Neural cell (in vitro differentiated cells): ENCODE data around the gene PTPRG. TPM values are rescaled to one million over a fixed set of nuclear protein-coding genes. Genes with fewer than 3 reads are reported as not detected.

Source experiments
- H2AFZ ChIP-seq: fragments of 200-600, 300-800 bp; sonication (generic), shearing (Covaris generic); 2 replicates; pipeline ENCODE4 v1.6.0; 2014; ENCODE audit warnings: low read depth, mild to moderate bottlenecking, antibody characterized with exemption, low read length, moderate library complexity
- H3F3A ChIP-seq: fragments of 200-600 bp; shearing (Covaris generic); 2 replicates; pipeline ENCODE4 v1.6.1; 2016; ENCODE audit warnings: mild to moderate bottlenecking, moderate library complexity, mixed read lengths, antibody characterized with exemption, low read length; ENCODE audit not compliant: insufficient read depth, poor library complexity, severe bottlenecking
- H3K27ac ChIP-seq: fragments of 200-600, 300-800 bp; sonication (generic), shearing (Covaris generic); 2 replicates; pipeline ENCODE4 v1.5.1; 2014; ENCODE audit warnings: mild to moderate bottlenecking, low read length, moderate library complexity
- H3K27me3 ChIP-seq: fragments of 300-800, 200-600 bp; sonication (generic), shearing (Covaris generic); 2 replicates; pipeline ENCODE4 v1.6.0; 2014; ENCODE audit warnings: mild to moderate bottlenecking, low read depth, low read length, moderate library complexity; ENCODE audit not compliant: insufficient read depth
- H3K36me3 ChIP-seq: fragments of 300-800, 200-600 bp; sonication (generic), shearing (Covaris generic); 2 replicates; pipeline ENCODE4 v1.5.1; 2014; ENCODE audit warnings: mild to moderate bottlenecking, antibody characterized with exemption, low read length, moderate library complexity; ENCODE audit not compliant: insufficient read depth
- H3K4me2 ChIP-seq: fragments of 300-800, 200-600 bp; sonication (generic), shearing (Covaris generic); 2 replicates; pipeline ENCODE4 v1.6.0; 2014; ENCODE audit warnings: mild to moderate bottlenecking, low read length
- H3K4me3 ChIP-seq: fragments of 300-800, 200-600 bp; sonication (generic), shearing (Covaris generic); 2 replicates; pipeline ENCODE4 v1.5.1; 2014; ENCODE audit warnings: mild to moderate bottlenecking, low read length, moderate library complexity
- H3K79me2 ChIP-seq: fragments of 200-600 bp; shearing (Covaris generic); replicated peaks from 2 replicates; pipeline ENCODE4 v1.6.0; 2014; ENCODE audit warnings: mild to moderate bottlenecking, low read length, moderate library complexity; ENCODE audit not compliant: insufficient read depth
- H3K9ac ChIP-seq: fragments of 300-800, 200-600 bp; sonication (generic), shearing (Covaris generic); 2 replicates; pipeline ENCODE4 v1.6.1; 2016; ENCODE audit warnings: mild to moderate bottlenecking, low read length, mixed read lengths
- H3K9me2 ChIP-seq: fragments of 200-600 bp; shearing (Covaris generic); 2 replicates; pipeline ENCODE4 v1.6.1; 2016; ENCODE audit warnings: mild to moderate bottlenecking, low read length, mixed read lengths; ENCODE audit not compliant: insufficient read depth
- H3K9me3 ChIP-seq: fragments of 200-600, 300-800 bp; sonication (generic), shearing (Covaris generic); 2 replicates; pipeline ENCODE4 v1.6.1; 2016; ENCODE audit warnings: mild to moderate bottlenecking, mixed run types, low read length, moderate library complexity, mixed read lengths
- H4K20me1 ChIP-seq: fragments of 200-600 bp; shearing (Covaris generic); 2 replicates; pipeline ENCODE4 v1.6.1; 2016; ENCODE audit warnings: mild to moderate bottlenecking, mixed run types; ENCODE audit not compliant: insufficient read depth
- EP300 ChIP-seq: fragments of 450-650 bp; conservative IDR thresholded peaks from 2 replicates; pipeline ENCODE4 v1.6.1; 2014; ENCODE audit warnings: antibody characterized with exemption, mild to moderate bottlenecking, moderate library complexity; ENCODE audit not compliant: poor library complexity, severe bottlenecking
- EZH2 ChIP-seq: fragments of 200-600, 300-800 bp; shearing (Covaris generic), sonication (generic); IDR thresholded peaks from 2 replicates; pipeline ENCODE4 v1.6.1; 2014; ENCODE audit warnings: antibody characterized with exemption, low read length, borderline replicate concordance, mild to moderate bottlenecking; ENCODE audit not compliant: insufficient read depth, poor library complexity, severe bottlenecking
- MXI1 ChIP-seq: fragments of 450-650 bp; conservative IDR thresholded peaks from 2 replicates; pipeline ENCODE4 v1.6.1; 2014; ENCODE audit warnings: antibody characterized with exemption, mild to moderate bottlenecking; ENCODE audit not compliant: poor library complexity, severe bottlenecking
- POLR2AphosphoS5 ChIP-seq: IDR thresholded peaks from 2 replicates; pipeline ENCODE4 v1.6.1; 2012
- RAD21 ChIP-seq: fragments of 450-650 bp; conservative IDR thresholded peaks from 2 replicates; pipeline ENCODE4 v1.6.1; 2014; ENCODE audit warnings: antibody characterized with exemption, mild to moderate bottlenecking, moderate library complexity
- SMC3 ChIP-seq: fragments of 450-650 bp; conservative IDR thresholded peaks from 2 replicates; pipeline ENCODE4 v1.6.1; 2014; ENCODE audit warnings: antibody characterized with exemption, mild to moderate bottlenecking, moderate library complexity; ENCODE audit not compliant: poor library complexity
- TAF1 ChIP-seq: IDR thresholded peaks from 2 replicates; pipeline ENCODE4 v1.6.1; 2012; ENCODE audit warnings: low read depth
- polyA plus RNA-seq: library from polyadenylated mRNA; depleted of rRNA; stranded (reverse); fragments of >200 nt; gene quantifications from 2 replicates; pipeline ENCODE4 v1.2.3, GENCODE V29; 2014
- TF ChIP-seq, protein P1 (sequence below): IDR thresholded peaks from 2 replicates; pipeline ENCODE4 v1.6.1; 2012; ENCODE audit warnings: borderline replicate concordance
- TF ChIP-seq, protein P2 (sequence below): fragments of 450-650 bp; IDR thresholded peaks from 2 replicates; pipeline ENCODE4 v1.5.1; 2014; ENCODE audit warnings: antibody characterized with exemption, mild to moderate bottlenecking, moderate library complexity; ENCODE audit not compliant: poor library complexity, severe bottlenecking

The PTPRG gene
- polyA plus RNA-seq, 1 donor from 2014 or later: 33.1 TPM

- Histone ChIP-seq H2AFZ (no peak overlapping the region), H3K4me3 (no peak overlapping the region), H3K79me2 (no peaks in the 10 kb centered on the region), H3K9ac (no peak overlapping the region), H3F3A (no peaks in the 10 kb centered on the region), H3K9me3 (no peaks in the 10 kb centered on the region), H3K36me3 (no peaks in the 10 kb centered on the region), H3K9me2 (no peaks in the 10 kb centered on the region), H4K20me1 (no peaks in the 10 kb centered on the region), H3K27me3 (no peaks in the 10 kb centered on the region), H3K27ac (no peak overlapping the region), H3K4me2 (no peak overlapping the region)
- TF ChIP-seq, protein P1, sequence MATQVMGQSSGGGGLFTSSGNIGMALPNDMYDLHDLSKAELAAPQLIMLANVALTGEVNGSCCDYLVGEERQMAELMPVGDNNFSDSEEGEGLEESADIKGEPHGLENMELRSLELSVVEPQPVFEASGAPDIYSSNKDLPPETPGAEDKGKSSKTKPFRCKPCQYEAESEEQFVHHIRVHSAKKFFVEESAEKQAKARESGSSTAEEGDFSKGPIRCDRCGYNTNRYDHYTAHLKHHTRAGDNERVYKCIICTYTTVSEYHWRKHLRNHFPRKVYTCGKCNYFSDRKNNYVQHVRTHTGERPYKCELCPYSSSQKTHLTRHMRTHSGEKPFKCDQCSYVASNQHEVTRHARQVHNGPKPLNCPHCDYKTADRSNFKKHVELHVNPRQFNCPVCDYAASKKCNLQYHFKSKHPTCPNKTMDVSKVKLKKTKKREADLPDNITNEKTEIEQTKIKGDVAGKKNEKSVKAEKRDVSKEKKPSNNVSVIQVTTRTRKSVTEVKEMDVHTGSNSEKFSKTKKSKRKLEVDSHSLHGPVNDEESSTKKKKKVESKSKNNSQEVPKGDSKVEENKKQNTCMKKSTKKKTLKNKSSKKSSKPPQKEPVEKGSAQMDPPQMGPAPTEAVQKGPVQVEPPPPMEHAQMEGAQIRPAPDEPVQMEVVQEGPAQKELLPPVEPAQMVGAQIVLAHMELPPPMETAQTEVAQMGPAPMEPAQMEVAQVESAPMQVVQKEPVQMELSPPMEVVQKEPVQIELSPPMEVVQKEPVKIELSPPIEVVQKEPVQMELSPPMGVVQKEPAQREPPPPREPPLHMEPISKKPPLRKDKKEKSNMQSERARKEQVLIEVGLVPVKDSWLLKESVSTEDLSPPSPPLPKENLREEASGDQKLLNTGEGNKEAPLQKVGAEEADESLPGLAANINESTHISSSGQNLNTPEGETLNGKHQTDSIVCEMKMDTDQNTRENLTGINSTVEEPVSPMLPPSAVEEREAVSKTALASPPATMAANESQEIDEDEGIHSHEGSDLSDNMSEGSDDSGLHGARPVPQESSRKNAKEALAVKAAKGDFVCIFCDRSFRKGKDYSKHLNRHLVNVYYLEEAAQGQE: no peak
- TF ChIP-seq POLR2AphosphoS5 (no peak), RAD21 (no peak), TAF1 (no peak), SMC3 (no peak), MXI1 (no peak), EP300 (no peak), EZH2 (no peak)
- TF ChIP-seq, protein P2, sequence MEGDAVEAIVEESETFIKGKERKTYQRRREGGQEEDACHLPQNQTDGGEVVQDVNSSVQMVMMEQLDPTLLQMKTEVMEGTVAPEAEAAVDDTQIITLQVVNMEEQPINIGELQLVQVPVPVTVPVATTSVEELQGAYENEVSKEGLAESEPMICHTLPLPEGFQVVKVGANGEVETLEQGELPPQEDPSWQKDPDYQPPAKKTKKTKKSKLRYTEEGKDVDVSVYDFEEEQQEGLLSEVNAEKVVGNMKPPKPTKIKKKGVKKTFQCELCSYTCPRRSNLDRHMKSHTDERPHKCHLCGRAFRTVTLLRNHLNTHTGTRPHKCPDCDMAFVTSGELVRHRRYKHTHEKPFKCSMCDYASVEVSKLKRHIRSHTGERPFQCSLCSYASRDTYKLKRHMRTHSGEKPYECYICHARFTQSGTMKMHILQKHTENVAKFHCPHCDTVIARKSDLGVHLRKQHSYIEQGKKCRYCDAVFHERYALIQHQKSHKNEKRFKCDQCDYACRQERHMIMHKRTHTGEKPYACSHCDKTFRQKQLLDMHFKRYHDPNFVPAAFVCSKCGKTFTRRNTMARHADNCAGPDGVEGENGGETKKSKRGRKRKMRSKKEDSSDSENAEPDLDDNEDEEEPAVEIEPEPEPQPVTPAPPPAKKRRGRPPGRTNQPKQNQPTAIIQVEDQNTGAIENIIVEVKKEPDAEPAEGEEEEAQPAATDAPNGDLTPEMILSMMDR: no peak
Measured at GRCh38 chr3:61664105-61664482, 102.7 kb downstream of the PTPRG start.

DNA sequence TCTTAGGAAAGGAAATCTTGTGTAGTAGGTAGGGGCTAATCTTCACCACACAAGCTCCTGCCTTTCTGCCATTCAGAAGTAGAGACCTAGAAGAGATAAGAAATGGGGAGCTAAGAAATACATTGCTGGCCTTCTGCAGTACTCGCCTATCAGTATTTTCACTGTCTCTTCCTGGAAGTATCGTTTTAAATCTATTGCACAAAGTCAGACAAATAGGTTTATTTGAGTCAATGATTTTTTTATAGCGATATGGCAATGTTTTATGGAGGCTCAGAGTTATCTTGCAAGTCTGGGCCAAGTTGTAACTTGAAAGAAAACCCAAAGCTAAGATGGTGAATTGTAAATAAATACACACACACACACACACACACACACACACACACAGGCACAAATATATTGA is 103.8 kb downstream of the PTPRG start:
- Histone ChIP-seq H3K4me3 (no peak overlapping the region), H2AFZ (no peak overlapping the region), H4K20me1 (no peaks in the 10 kb centered on the region), H3F3A (no peaks in the 10 kb centered on the region), H3K9me3 (no peaks in the 10 kb centered on the region), H3K79me2 (peaks cover 2% of the 10 kb centered on the region), H3K9ac (no peak overlapping the region), H3K9me2 (no peaks in the 10 kb centered on the region), H3K4me2 (no peak overlapping the region), H3K36me3 (no peaks in the 10 kb centered on the region), H3K27me3 (no peaks in the 10 kb centered on the region), H3K27ac (no peak overlapping the region)
- TF ChIP-seq TAF1 (no peak), EP300 (no peak), EZH2 (no peak), SMC3 (no peak), POLR2AphosphoS5 (no peak), RAD21 (no peak), MXI1 (no peak)
- TF ChIP-seq, protein P1: no peak
- TF ChIP-seq, protein P2: no peak
